Neuronal stem cell (in vitro differentiated cells): Measurements from ENCODE around the gene JAG2.

Experiments
- DNase-seq: peaks from one replicate; pipeline ENCODE4 v3.0.0-alpha.2; 2013; ENCODE audit warnings: low spot score
- H2AFZ ChIP-seq: one replicate; pipeline ENCODE4 v1.6.1; 2013; ENCODE audit warnings: mild to moderate bottlenecking, low read length, inconsistent platforms
- H2AK5ac ChIP-seq: 2 replicates; pipeline ENCODE4 v1.6.1; 2013; ENCODE audit warnings: low read depth, mild to moderate bottlenecking, inconsistent platforms, low read length, moderate library complexity, mixed read lengths
- H2BK120ac ChIP-seq: 2 replicates; pipeline ENCODE4 v1.6.1; 2013; ENCODE audit warnings: low read depth, mild to moderate bottlenecking, inconsistent platforms, low read length, moderate library complexity, mixed read lengths
- H2BK12ac ChIP-seq: one replicate; pipeline ENCODE4 v1.6.1; 2013; ENCODE audit warnings: low read length, inconsistent platforms
- H2BK15ac ChIP-seq: 2 replicates; pipeline ENCODE4 v1.6.1; 2013; ENCODE audit warnings: mild to moderate bottlenecking, low read length, inconsistent platforms, mixed read lengths
- H2BK5ac ChIP-seq: one replicate; pipeline ENCODE4 v1.6.1; 2013; ENCODE audit warnings: inconsistent platforms, mild to moderate bottlenecking, low read length, moderate library complexity
- H3K14ac ChIP-seq: one replicate; pipeline ENCODE4 v1.6.1; 2013; ENCODE audit warnings: low read length, inconsistent platforms
- H3K18ac ChIP-seq: 2 replicates; pipeline ENCODE4 v1.6.1; 2013; ENCODE audit warnings: low read length, inconsistent platforms
- H3K23ac ChIP-seq: 2 replicates; pipeline ENCODE4 v1.6.1; 2013; ENCODE audit warnings: low read depth, mild to moderate bottlenecking, mixed read lengths, low read length, inconsistent platforms; ENCODE audit not compliant: poor library complexity
- H3K27ac ChIP-seq: replicated peaks from 3 replicates; pipeline ENCODE4 v1.5.1; 2013; ENCODE audit warnings: low read length, inconsistent platforms
- H3K27me3 ChIP-seq, 3 experiments: 2 replicates each; pipeline ENCODE4 v1.6.1; 2013; ENCODE audit warnings: low read length in 3 of 3, mild to moderate bottlenecking in 2 of 3, inconsistent platforms in 1 of 3, low read depth in 1 of 3, mixed read lengths in 1 of 3, moderate library complexity in 1 of 3; ENCODE audit not compliant: control insufficient read depth in 3 of 3, insufficient read depth in 3 of 3
- H3K36me3 ChIP-seq, 2 donors: replicated peaks in 1 of 2; 2 replicates each; pipeline ENCODE4 v1.6.1; 2013; ENCODE audit warnings: low read length in 2 of 2; ENCODE audit not compliant: control insufficient read depth in 2 of 2, insufficient read depth in 2 of 2
- H3K4ac ChIP-seq: 2 replicates; pipeline ENCODE4 v1.6.1; 2013; ENCODE audit warnings: inconsistent platforms, mild to moderate bottlenecking, low read length, moderate library complexity
- H3K4me1 ChIP-seq, 2 donors: 1 replicate in 1 of 2; 2 replicates in 1 of 2; pipeline ENCODE4 v1.6.1; 2013; ENCODE audit warnings: low read length in 2 of 2, low read depth in 1 of 2; ENCODE audit not compliant: control insufficient read depth in 2 of 2, insufficient read depth in 1 of 2
- H3K4me2 ChIP-seq: one replicate; pipeline ENCODE4 v1.6.1; 2013; ENCODE audit warnings: mild to moderate bottlenecking, low read length, inconsistent platforms; ENCODE audit not compliant: insufficient read depth, poor library complexity, severe bottlenecking
- H3K4me3 ChIP-seq, 2 donors: 2 replicates each; pipeline ENCODE4 v1.5.1; 2013; ENCODE audit warnings: low read length in 2 of 2, mild to moderate bottlenecking in 2 of 2, inconsistent platforms in 1 of 2, moderate library complexity in 1 of 2
- H3K79me1 ChIP-seq: one replicate; pipeline ENCODE4 v1.6.1; 2013; ENCODE audit warnings: low read depth, mild to moderate bottlenecking, inconsistent platforms, low read length, moderate library complexity
- H3K9ac ChIP-seq: one replicate; pipeline ENCODE4 v1.6.1; 2013; ENCODE audit warnings: mild to moderate bottlenecking, low read depth, low read length, inconsistent platforms; ENCODE audit not compliant: poor library complexity
- H3K9me3 ChIP-seq, 2 donors: replicated peaks in 1 of 2; 2 replicates each; pipeline versions ENCODE3 to v1.6.1; 2013; ENCODE audit warnings: low read length in 2 of 2, mild to moderate bottlenecking in 2 of 2, inconsistent platforms in 1 of 2, low read depth in 1 of 2, mixed read lengths in 1 of 2, moderate library complexity in 1 of 2; ENCODE audit not compliant: control insufficient read depth in 2 of 2, insufficient read depth in 1 of 2
- H4K8ac ChIP-seq: one replicate; pipeline ENCODE4 v1.6.1; 2013; ENCODE audit warnings: low read depth, mild to moderate bottlenecking, inconsistent platforms, low read length, moderate library complexity
- H4K91ac ChIP-seq: one replicate; pipeline ENCODE4 v1.6.1; 2013; ENCODE audit warnings: low read length, low read depth, mild to moderate bottlenecking, inconsistent platforms; ENCODE audit not compliant: poor library complexity
- WGBS, 2 donors: extraction: QIAGEN DNeasy Blood & Tissue Kit; methylation state at CpG; one replicate each; pipeline ENCODE4 v1.1.7; 2013; ENCODE audit warnings: missing lambda C conversion rate in 2 of 2, mixed read lengths in 1 of 2; ENCODE audit not compliant: insufficient read length in 2 of 2, insufficient replicate concordance in 1 of 2; ENCODE audit errors: extremely low coverage in 2 of 2; 5-methylcytosine and 5-hydroxymethylcytosine counted together

The JAG2 gene

GRCh38 chr14:105155071-105155651 lies 13.4 kb downstream of the JAG2 start:
- H4K8ac ChIP-seq, result no peak overlapping the region
- no peak for DNase-seq
- WGBS, 2 donors, result no CpG with 5 or more reads among the region's 24 CpGs

GRCh38 chr14:105154476-105154871 lies 14.1 kb downstream of the JAG2 start:
- H3K36me3 ChIP-seq, result no peaks in the 10 kb centered on the region
- peaks cover 0 to 1% of the 10 kb centered on the region in 2 donors for H3K9me3 ChIP-seq
- H2BK120ac ChIP-seq, result no peak overlapping the region
- peak overlapping the region; percentile 56 for H2AK5ac ChIP-seq
- no peak overlapping the region for H4K91ac ChIP-seq
- no peak overlapping the region for H2AFZ ChIP-seq
- no CpG with 5 or more reads among the region's 12 CpGs for WGBS, 2 donors
- no peak overlapping the region for H3K4me3 ChIP-seq
- no peaks in the 10 kb centered on the region for H3K4me1 ChIP-seq
- H3K18ac ChIP-seq, result peak overlapping the region; percentile 64
- H3K9ac ChIP-seq, result no peak overlapping the region
- no peak overlapping the region for H3K27ac ChIP-seq
- no peak overlapping the region for H2BK12ac ChIP-seq
- no peak overlapping the region for H3K14ac ChIP-seq
- no peak overlapping the region for H3K4ac ChIP-seq
- no peak overlapping the region for H3K4me2 ChIP-seq
- H3K23ac ChIP-seq, result peak overlapping the region; percentile 31
- H3K27me3 ChIP-seq, result peaks cover 0 to 15% (median 0%) of the 10 kb centered on the region in 3 experiments
- no peak overlapping the region for H4K8ac ChIP-seq
- peak overlapping the region; percentile 53 for H2BK5ac ChIP-seq
- H2BK15ac ChIP-seq, result peak overlapping the region; percentile 37
- H3K79me1 ChIP-seq, result no peaks in the 10 kb centered on the region
- no peak for DNase-seq

More at GRCh38 chr14:105155071-105155651, 13.4 kb downstream of the JAG2 start:
- Histone ChIP-seq H3K79me1 (no peaks in the 10 kb centered on the region), H3K14ac (peak overlapping the region; percentile 82), H2AFZ (peak overlapping the region; percentile 22), H3K27me3 (peaks cover 0 to 15% (median 0%) of the 10 kb centered on the region in 3 experiments), H2BK120ac (no peak overlapping the region), H2AK5ac (peak overlapping the region; percentile 68), H3K27ac (no peak overlapping the region), H3K36me3 (no peaks in the 10 kb centered on the region), H3K9ac (no peak overlapping the region), H3K4me1 (no peaks in the 10 kb centered on the region), H3K9me3 (peaks cover 0 to 1% of the 10 kb centered on the region in 2 donors), H3K18ac (peak overlapping the region; percentile 2), H3K4me2 (no peak overlapping the region), H2BK5ac (no peak overlapping the region), H3K4ac (no peak overlapping the region), H3K23ac (peak overlapping the region; percentile 89), H2BK12ac (peak overlapping the region; percentile 41), H3K4me3 (no peak overlapping the region), H4K91ac (no peak overlapping the region), H2BK15ac (no peak overlapping the region)

DNA sequence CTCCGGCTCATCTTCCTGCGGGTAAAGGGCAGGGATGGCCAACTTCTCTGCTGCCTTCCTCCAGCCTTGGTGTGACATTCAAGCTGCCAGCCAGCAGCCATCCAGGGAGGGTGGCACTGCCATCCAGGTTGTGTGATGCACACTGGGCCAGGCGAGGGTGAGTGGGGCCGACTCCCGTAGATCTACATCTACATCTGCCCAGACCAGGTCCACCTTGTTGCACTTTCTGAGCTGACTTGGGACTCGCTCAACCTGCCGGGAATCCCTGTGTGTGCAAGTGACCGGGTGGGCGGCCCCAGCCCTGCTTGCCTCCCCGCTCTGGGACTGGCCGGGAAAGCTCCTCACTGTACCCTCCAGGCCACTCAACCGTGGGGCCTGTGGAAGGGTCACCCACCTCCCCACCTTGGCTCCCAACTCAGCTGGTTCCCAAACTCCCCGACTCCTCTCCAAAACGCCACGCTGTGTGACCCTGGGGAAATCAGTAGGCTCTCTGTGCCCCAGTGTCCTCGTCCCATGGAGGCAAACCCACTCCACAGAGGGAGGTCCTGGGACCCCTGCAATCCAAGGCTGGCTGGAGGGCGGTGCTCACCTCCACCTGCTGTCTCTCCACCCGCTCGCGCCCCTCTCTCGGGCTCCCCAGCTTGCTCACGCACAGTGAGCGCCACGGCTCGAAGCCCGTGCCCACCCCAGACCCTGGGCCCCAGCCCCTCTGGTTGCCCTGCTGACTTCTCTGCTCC lies 14.7 kb downstream of the JAG2 start:
- H2AK5ac ChIP-seq, result no peak overlapping the region
- no peak for DNase-seq
- H2BK120ac ChIP-seq, result no peak overlapping the region
- no peak overlapping the region for H3K4ac ChIP-seq
- H3K18ac ChIP-seq, result peak overlapping the region; percentile 52
- no peak overlapping the region for H3K4me3 ChIP-seq
- no peak overlapping the region for H4K8ac ChIP-seq
- peak overlapping the region; percentile 80 for H3K23ac ChIP-seq
- H3K4me1 ChIP-seq, result no peaks in the 10 kb centered on the region
- H3K36me3 ChIP-seq, result no peaks in the 10 kb centered on the region
- no peak overlapping the region for H2BK15ac ChIP-seq
- H3K14ac ChIP-seq, result peak overlapping the region; percentile 31
- no peak overlapping the region for H4K91ac ChIP-seq
- no peak overlapping the region for H3K4me2 ChIP-seq
- peak overlapping the region; percentile 70 for H3K9ac ChIP-seq
- no peak overlapping the region for H2AFZ ChIP-seq
- peak overlapping the region; percentile 53 for H2BK5ac ChIP-seq
- no peak overlapping the region for H3K27ac ChIP-seq
- H3K9me3 ChIP-seq, result peaks cover 0 to 1% of the 10 kb centered on the region in 2 donors
- WGBS, 2 donors, result no CpG with 5 or more reads among the region's 26 CpGs
- peaks cover 0 to 15% (median 0%) of the 10 kb centered on the region in 3 experiments for H3K27me3 ChIP-seq
- no peaks in the 10 kb centered on the region for H3K79me1 ChIP-seq
- H2BK12ac ChIP-seq, result peak overlapping the region; percentile 41

- Histone ChIP-seq H2AK5ac (peak overlapping the region; percentile 26), H2BK15ac (no peak overlapping the region), H3K79me1 (no peaks in the 10 kb centered on the region), H2BK120ac (no peak overlapping the region), H3K4me2 (no peak overlapping the region), H4K8ac (no peak overlapping the region), H3K4me3 (no peak overlapping the region), H2BK5ac (peak overlapping the region; percentile 53), H3K4ac (no peak overlapping the region), H4K91ac (no peak overlapping the region), H3K9me3 (peaks cover 0 to 1% of the 10 kb centered on the region in 2 donors), H3K4me1 (no peaks in the 10 kb centered on the region), H3K36me3 (no peaks in the 10 kb centered on the region), H2BK12ac (no peak overlapping the region), H3K27ac (no peak overlapping the region), H2AFZ (no peak overlapping the region), H3K14ac (peak overlapping the region; percentile 31), H3K23ac (peak overlapping the region; percentile 80), H3K18ac (peak overlapping the region; percentile 57), H3K9ac (peak overlapping the region; percentile 70), H3K27me3 (peaks cover 0 to 15% (median 0%) of the 10 kb centered on the region in 3 experiments)
- DNase-seq, result no peak
- no CpG with 5 or more reads among the region's 18 CpGs for WGBS, 2 donors
Observed at GRCh38 chr14:105153331-105153731, 15.2 kb downstream of the JAG2 start.
